Breast epithelium (tissue), 3 donors: ENCODE measurements around the gene LRP3.

Experiments used
- POLR2A ChIP-seq: fragments of 450-650 bp; IDR thresholded peaks from one replicate; pipeline ENCODE4 v1.6.1; 2016; ENCODE audit warnings: antibody characterized with exemption, mild to moderate bottlenecking, moderate library complexity
- POLR2AphosphoS5 ChIP-seq, 3 donors: sonication (generic); formaldehyde crosslinking; IDR thresholded peaks; one replicate each; pipeline ENCODE4 v1.6.1; 2017; ENCODE audit warnings: antibody characterized with exemption in 3 of 3
- TF ChIP-seq, protein P1 (sequence below), 3 donors: fragments of 450-650 bp; IDR thresholded peaks; one replicate each; pipeline ENCODE4 v1.5.1; 2016 to 2017; ENCODE audit warnings: antibody characterized with exemption in 3 of 3, mild to moderate bottlenecking in 3 of 3, moderate library complexity in 3 of 3

DNA sequence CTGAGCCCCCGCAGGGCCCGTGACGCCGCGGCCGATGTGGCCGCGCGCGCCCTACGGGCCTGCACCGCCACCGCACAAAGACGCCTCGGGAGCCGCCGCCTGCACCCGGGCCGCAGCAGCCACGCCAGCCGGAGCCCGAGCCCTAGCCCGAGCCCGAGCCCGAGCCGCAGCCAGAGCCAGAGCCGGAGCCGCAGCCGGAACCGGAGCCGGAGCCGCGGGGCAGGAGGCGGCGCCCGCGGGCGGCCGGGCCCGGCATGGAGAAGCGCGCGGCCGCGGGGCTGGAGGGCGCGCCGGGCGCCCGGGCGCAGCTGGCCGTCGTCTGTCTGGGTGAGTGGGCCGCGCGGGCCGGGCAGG lies 379 bp downstream of the LRP3 start:
- TF ChIP-seq, protein P1, sequence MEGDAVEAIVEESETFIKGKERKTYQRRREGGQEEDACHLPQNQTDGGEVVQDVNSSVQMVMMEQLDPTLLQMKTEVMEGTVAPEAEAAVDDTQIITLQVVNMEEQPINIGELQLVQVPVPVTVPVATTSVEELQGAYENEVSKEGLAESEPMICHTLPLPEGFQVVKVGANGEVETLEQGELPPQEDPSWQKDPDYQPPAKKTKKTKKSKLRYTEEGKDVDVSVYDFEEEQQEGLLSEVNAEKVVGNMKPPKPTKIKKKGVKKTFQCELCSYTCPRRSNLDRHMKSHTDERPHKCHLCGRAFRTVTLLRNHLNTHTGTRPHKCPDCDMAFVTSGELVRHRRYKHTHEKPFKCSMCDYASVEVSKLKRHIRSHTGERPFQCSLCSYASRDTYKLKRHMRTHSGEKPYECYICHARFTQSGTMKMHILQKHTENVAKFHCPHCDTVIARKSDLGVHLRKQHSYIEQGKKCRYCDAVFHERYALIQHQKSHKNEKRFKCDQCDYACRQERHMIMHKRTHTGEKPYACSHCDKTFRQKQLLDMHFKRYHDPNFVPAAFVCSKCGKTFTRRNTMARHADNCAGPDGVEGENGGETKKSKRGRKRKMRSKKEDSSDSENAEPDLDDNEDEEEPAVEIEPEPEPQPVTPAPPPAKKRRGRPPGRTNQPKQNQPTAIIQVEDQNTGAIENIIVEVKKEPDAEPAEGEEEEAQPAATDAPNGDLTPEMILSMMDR (IDR thresholded peaks at IDR 0.05), result no peak
- no peak for TF ChIP-seq POLR2AphosphoS5 (IDR thresholded peaks at IDR 0.05)
- TF ChIP-seq POLR2A, result no peak
